GM18526 (cell line): ENCODE data around the gene ARHGEF37.

Source experiments
- POLR2A ChIP-seq: IDR thresholded peaks from 3 replicates; pipeline ENCODE4 v1.6.1; 2011; ENCODE audit not compliant: insufficient read length; ENCODE audit errors: extremely low read depth

ARHGEF37 gene

DNA sequence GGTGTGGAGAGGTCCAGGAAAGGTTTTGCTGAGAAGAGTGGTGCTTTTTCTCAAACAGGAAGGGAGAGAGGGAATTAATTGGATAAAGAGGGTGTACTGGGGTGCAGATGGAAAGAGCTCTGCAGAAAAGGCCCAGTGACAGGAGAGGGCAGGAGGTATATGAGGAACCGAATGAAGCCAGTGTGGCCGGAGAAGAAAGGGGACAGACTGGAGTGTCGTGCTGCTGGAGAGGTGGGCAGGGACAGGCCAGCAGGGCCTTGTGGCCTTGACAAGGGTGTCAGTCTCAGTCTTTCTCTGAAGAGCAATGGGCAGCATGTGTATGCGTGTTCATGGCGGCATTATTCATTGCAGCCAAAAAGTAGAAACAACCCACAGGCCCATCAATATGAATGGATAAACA lies 48.1 kb downstream of the ARHGEF37 start:
- TF ChIP-seq POLR2A = no peak

DNA sequence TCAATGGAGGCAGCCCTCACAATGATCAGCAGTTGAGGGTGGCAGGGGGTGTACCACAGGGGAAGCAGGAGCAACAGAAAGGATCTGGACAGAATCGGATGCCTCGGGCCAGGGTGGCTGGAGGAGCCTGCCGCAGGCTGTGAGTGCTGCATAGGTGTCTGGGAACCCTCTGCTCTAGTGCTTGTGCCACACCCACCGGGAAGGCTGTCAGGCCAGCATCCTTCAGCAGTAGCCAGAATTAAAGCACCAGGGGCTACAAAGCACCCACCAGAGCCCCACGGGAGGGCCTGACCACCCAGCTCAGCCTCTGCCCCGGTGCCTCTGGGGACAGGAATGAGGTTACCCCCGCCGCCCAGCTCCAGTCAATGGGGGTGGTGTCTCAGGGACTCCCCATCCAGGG lies 49.0 kb downstream of the ARHGEF37 start:
- TF ChIP-seq POLR2A = no peak

DNA sequence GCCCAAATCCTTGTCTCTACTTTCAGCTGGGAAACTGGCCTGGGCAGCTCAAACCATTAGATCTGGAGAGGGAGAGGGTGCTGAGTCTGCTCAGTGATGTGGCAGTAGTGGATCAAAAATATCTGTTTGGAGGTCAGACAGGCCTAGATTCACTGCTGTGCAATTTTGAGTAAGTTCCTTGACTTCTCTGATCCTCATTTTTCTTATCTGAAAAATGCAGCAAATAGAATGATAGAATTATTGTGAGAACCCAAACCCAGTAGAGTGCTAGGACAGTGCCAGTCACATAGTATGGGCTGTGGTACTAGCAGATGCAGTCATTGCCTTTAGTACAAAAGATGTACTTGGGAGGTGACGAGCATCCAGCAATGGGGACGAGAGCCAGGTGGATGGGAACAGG lies 50.2 kb downstream of the ARHGEF37 start:
- TF ChIP-seq POLR2A = no peak

DNA sequence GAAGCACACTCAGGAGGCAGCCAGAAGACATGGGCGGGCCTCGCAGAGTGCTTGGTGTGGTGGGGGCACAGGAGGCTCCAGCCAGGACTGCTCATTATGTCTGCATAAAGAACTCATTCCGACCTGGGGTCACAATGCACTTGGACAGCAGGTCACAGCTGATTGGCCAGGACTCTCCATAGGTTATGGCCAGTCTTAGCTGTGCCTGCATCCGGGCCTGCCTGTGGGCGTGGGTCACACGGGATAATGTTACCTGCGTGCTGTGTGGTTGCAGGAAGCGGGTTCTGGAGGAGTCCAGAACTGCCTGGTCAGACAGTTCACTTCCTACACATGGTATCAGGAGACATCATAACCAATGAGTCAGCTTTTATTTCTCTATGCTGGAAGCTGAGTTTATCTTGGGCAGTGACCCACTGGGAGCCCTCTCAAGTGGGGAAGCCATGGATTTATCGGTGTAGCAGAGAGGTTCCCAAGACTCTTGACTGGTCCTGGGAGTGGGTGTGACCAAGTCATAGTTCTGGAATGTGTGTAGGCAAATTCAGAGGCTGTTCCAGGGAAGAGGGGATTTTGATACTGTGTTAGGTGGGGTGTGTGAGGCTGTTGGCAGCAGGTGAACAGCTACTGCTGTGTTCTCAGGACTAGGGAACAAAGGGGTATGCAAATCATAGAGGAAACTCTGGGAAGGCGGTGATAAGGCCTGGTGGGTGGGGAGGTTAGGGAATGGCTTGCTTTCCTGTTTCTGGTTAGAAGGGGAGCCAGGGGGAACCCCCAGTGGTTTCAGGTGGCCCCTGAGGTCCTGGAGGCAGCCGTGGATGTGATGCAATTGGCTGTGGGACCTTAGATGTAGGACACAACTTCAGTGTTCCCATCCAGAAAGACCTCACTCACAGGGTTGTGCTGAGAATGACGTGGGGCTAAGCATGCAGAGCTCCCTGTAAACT lies 51.3 kb downstream of the ARHGEF37 start:
- no peak for TF ChIP-seq POLR2A

DNA sequence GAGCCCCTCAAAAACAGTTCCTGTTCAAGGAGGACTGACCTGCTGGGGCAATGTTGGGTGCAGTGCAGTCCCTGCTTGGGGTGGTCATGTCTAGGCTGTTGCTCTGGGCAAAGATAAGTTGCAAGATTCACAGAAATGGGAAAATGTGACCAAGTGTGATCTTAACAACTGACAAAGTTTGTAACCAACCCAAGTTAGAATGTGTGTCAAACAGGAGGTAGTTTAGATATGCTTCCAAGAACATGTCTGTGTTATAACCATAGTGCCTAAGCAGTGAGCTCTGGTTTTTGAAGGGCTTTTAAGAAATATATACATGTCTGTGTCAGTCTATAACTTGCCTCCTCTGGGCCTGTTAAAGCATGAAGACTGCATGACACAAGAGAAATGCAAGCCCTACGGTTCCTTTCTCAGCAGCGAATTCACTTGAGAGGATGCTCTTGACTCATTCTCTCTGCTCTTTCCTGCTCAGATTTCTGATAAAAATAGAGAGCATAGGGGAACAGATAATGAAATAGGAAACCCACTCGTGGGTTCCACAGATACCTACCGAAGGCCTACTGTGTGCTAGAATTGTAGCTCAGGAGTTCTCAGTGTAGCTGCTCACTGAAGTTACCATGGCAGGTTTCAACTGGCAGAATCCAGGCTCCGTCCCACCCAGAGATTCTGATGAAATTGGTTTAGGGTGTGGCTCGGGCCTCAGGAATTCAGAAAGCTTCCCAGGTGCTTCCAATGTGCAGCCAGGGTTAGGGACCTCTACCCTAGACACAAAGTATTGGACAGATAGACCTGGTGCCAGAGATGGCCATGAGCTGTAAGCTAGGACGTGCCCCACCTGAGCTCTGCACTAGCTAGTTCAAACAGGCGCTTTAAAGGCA lies 52.4 kb downstream of the ARHGEF37 start:
- no peak for TF ChIP-seq POLR2A

DNA sequence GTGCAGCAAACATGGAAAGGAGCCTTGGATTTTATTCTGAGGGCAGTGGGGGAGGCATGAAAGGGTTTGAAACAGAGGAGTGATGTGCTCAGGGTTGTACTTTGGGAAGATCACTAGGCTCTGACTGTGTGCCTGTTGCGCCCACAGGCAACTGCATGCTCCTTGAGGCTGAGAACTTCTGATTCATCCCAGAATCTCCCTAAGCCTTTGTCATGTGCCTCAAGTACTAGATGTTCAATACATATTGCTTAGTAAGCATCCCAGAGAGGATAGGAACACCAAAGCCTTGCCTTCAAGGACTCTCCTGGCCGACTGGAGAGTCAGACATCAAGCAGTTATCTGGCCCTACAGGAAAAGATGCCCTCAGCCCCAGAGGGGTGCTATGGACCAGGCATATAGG lies 54.1 kb downstream of the ARHGEF37 start:
- TF ChIP-seq POLR2A = no peak

DNA sequence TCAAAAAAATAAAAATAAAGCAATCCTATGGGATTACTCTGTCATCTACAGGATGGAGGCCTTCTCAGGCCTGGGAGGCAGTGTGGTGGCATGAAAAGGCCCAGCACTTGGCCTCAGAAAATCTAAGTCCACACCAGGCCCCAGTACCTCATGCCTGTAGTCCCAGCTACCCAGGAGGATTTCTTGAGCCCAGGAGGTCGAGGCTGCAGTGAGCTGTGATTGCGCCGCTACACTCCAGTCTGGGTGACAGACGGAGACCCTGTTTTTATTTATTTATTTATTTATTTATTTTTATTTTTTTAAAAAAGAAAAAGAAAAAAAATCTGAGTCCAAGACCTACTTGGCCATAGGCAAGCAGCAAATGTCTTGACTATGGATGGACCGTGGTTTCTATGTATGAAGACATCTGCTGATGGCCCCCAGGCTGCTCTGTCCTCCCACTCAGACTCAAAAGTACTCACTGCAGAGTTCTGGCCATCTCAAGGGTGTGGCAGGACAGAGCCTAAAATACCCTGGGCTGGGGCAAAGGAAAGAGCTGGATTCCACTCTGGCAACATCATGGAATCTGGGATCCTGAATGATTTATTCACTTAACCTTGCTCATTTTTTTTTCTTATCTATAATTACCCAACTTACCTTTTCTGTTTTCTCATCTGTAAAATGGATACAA lies 55.0 kb downstream of the ARHGEF37 start:
- TF ChIP-seq POLR2A = no peak

DNA sequence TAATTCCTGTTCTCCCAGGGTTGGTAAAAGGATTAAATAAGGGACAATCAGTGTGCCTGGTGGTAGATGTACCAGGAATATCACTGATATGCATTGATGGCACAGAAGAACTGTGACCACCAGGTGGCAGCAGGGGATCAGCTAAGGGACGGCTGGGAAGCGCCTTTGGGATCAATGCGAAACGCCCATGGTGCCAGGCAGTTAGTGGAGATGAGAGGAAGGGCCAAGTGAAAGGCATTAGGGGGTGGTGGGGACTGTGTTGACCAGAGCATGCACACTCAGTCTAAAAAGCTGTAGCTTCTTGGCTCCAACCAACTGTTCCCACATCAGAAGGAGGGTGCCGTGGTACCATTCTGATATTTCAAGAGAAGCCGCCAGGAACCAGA lies 55.6 kb downstream of the ARHGEF37 start:
- TF ChIP-seq POLR2A = no peak

DNA sequence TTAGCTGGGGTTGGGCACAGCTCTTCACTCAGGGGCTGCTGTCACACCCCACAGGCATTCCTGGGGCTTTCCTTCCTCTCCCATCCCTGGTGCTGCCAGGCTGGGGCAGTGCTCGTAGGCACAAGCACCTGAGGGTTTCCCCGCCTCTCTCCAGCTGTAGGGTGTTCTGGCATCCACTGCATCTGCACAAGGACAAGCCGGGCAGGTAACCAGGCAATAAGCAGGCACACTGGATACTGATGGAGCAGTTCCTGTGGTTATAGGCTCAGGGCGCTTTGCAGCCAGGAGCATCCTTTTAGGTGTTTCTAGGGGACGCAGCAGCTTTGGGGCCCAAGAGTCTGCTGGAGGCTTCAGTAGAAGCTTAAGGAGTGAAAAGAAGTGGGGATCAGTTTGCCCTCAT lies 56.8 kb downstream of the ARHGEF37 start:
- no peak for TF ChIP-seq POLR2A

DNA sequence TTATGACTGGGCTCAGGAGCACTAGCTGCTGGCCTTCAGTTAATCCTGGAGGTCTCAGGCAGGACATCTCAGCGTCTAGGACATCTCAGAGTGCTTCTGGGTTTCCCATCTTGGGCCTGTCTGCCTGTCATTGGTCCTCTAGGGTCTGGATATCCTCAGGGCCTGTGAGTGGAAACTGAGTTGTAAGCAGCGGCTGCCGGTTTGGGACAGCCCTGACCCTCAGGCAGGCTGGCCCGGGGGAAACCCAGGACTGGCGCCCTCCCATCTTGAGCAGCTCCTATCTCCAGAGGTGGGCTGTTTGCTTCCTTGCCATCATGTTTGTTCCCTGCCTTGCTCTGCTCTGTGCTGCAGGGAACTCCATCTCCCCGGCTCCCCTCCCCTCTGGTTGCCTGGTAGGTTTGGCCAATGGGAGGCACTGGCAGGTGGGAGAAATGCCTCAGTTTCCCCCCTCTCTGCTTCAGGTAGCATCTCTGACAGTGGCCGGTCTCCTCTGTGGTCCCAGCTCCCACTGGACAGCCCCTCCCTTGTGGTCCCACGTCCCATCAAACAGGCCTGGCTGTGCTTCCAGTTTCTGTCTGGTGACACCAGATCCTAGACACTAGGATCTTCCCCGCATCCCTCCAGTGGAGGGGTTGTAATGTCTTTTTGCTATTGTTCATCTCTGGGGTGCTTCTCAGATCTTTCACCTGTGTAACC lies 57.4 kb downstream of the ARHGEF37 start:
- no peak for TF ChIP-seq POLR2A

DNA sequence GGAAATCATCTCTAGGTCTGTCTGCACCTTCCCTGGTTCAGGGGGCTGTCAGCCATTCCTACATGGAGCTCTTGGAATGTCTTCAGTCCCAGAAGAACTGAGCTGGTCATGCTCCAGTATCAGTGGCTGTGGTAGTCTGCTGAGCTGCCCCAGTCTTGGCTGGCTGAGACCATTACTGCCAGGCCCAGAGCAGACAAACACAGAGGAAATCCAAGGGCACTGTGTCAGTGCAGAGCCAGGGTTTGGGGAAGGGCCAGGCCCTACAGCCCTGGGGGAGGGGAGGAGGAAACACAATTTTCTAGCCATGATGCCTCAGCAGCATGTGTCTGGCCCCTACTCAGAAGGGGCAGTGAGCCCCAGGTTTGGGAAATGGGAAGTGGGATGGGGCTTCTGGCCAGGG lies 58.4 kb downstream of the ARHGEF37 start:
- no peak for TF ChIP-seq POLR2A

DNA sequence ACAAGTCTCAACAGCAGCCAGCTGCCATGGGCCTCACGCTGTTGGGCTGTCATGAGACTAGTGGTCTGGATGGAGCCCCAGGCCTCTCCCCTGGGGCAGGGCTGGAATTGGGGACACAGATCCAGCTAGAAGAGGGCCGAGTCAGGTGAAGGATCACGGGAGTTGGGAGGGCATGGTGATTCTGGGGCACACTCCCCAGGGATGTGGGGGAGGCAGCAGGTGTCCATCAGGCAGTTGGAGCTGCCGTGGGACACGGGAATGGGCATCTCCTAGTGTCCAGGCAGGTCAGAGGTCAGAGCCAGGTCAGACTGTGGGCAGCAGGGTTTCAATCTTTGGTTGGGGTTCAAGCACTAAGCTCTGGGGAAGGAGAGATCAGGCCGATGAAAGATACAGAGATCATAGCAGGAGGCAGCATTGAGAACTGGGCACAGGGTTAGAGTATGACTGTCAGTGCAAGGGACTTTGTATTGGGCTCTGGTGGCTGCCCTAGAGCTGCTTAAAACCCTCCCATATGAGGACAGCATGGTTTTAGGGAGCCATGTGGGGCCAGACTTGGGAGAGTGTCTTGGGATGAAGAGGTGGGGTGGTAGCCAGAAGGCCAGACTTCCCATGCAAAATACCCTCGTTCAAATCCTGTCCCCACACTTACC lies 59.2 kb downstream of the ARHGEF37 start:
- no peak for TF ChIP-seq POLR2A

DNA sequence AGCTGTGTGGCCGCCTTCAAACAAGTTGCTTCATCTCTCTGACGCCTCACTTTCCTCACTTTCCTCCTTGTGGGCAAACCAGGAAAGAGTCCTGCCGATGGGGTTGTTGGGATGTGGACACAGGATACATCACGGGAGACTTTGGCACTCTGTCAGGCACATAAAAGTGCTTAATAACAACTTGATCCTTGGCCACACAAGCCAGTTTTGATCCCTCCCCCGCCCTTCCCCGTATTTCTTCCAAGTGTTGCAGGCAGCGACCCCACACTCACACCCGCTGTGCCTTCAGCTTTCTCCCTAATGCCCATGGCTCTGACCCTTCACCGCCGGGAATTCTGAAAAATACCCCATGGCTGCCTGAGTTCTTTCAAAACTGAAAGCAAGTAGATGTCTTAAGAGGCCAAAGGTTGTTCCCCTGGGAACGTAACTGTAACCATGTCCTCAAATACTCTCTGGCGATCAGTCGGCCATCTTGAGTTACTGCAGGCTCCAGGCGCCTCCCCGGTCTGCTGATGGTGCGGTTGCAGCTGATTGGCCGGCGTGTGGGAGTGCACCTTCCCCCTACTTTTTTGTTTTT lies 59.8 kb downstream of the ARHGEF37 start:
- no peak for TF ChIP-seq POLR2A

DNA sequence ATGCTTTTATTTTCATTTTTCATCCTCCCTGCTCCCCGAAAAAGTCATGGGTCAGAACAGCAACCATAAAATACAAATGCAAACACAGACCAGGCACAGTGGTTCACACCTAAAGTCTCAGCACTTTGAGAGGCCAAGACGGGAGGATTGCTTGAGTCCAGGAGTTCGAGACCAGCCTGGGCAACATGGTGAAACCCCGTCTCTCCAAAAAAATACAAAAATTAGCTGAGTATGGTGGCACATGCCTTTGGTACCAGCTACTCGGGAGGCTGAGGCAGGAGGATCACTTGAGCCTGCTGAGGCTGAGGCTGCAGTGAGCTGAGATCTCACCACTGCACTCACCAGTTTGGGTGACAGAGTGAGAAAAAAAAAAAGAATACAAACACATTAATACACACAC lies 60.3 kb downstream of the ARHGEF37 start:
- no peak for TF ChIP-seq POLR2A
